Measurements from ENCODE around the gene VRK2. TPM values are rescaled to one million over a fixed set of nuclear protein-coding genes. Genes with fewer than 3 reads are reported as not detected.

VRK2 gene
- total RNA-seq, 2 experiments from 2014 or later: 17.2 to 22.7 TPM

- CTCF ChIA-PET (ENCODE audit: unreplicated experiment): no interaction called here
- Histone ChIP-seq H3K4me1 (ENCODE audit: insufficient read depth, low read length, poor library complexity, severe bottlenecking) (no peaks in the 10 kb centered on the region), H3K9me2 (ENCODE audit: insufficient read depth, low read length) (no peaks in the 10 kb centered on the region), H3K4me2 (ENCODE audit: low read length) (no peak overlapping the region), H3K9me3 (ENCODE audit: low read length) (no peaks in the 10 kb centered on the region; the same call in 1 of the 2 replicates), H3K36me3 (ENCODE audit: insufficient read depth, low read length) (peaks cover 30% of the 10 kb centered on the region), H4K20me1 (ENCODE audit: insufficient read depth, low read length) (no peaks in the 10 kb centered on the region), H3K27ac (ENCODE audit: low read depth, low read length, poor library complexity, severe bottlenecking) (no peak overlapping the region), H3K4me3 (ENCODE audit: low read depth, low read length, poor library complexity, severe bottlenecking) (no peak overlapping the region), H3K79me2 (ENCODE audit: insufficient read depth, low read depth, low read length) (no peaks in the 10 kb centered on the region), H2AFZ (ENCODE audit: low read length) (no peak overlapping the region)
- TF ChIP-seq EZH2phosphoT487 (IDR thresholded peaks at IDR 0.05; ENCODE audit: borderline replicate concordance, low read depth, low read length): no peak
- TF ChIP-seq CTCF (conservative IDR thresholded peaks at IDR 0.05; ENCODE audit: low read length): no peak
- POLR2A ChIA-PET: interaction anchor here (0.9 kb wide), 1 partner anchor 28 kb away, joined by 3 read pairs; no protein-coding TSS in a partner anchor
- BruUV-seq (replicated peaks): no TSS peak
- intact Hi-C loops (cut with micrococcal nuclease; ENCODE audit: unreplicated experiment): no loop called here
- no peak for DNase-seq (ENCODE audit: low spot score)
Observed at GRCh38 chr2:58206785-58207184, 160.2 kb downstream of the VRK2 start.

GRCh38 chr2:58207189-58207588 lies 160.6 kb downstream of the VRK2 start:
- CTCF ChIA-PET (ENCODE audit: unreplicated experiment): no interaction called here
- TF ChIP-seq CTCF (conservative IDR thresholded peaks at IDR 0.05; ENCODE audit: low read length) (no peak), EZH2phosphoT487 (IDR thresholded peaks at IDR 0.05; ENCODE audit: borderline replicate concordance, low read depth, low read length) (no peak)

More at GRCh38 chr2:58207189-58207588, 160.6 kb downstream of the VRK2 start:
- DNase-seq (ENCODE audit: low spot score): no peak
- H3K4me2 ChIP-seq (ENCODE audit: low read length): no peak overlapping the region
- no peak overlapping the region for H3K27ac ChIP-seq (ENCODE audit: low read depth, low read length, poor library complexity, severe bottlenecking)
- POLR2A ChIA-PET: no interaction called here
- no peaks in the 10 kb centered on the region for H3K9me2 ChIP-seq (ENCODE audit: insufficient read depth, low read length)
- intact Hi-C loops (cut with micrococcal nuclease; ENCODE audit: unreplicated experiment): no loop called here
- H2AFZ ChIP-seq (ENCODE audit: low read length): no peak overlapping the region
- H3K4me1 ChIP-seq (ENCODE audit: insufficient read depth, low read length, poor library complexity, severe bottlenecking): no peaks in the 10 kb centered on the region
- peaks cover under 1% of the 10 kb centered on the region; the same call in 1 of the 2 replicates for H3K9me3 ChIP-seq (ENCODE audit: low read length)
- no peak overlapping the region for H3K4me3 ChIP-seq (ENCODE audit: low read depth, low read length, poor library complexity, severe bottlenecking)
- peaks cover 31% of the 10 kb centered on the region for H3K36me3 ChIP-seq (ENCODE audit: insufficient read depth, low read length)
- no TSS peak for BruUV-seq (replicated peaks)
- no peaks in the 10 kb centered on the region for H3K79me2 ChIP-seq (ENCODE audit: insufficient read depth, low read depth, low read length)
- no peaks in the 10 kb centered on the region for H4K20me1 ChIP-seq (ENCODE audit: insufficient read depth, low read length)

Other genes with a start within 250 kb of the VRK2 start
- gene FANCL, start 194.5 kb downstream of the VRK2 start, total RNA-seq (2014; rRNA removed; shearing (Covaris generic)): 33.0 and 36.9 TPM in 2 replicates
- 32.8 and 33.9 TPM in 2 replicates for gene FANCL, start 194.5 kb downstream of the VRK2 start, total RNA-seq (2022)

Measured in OCI-LY7 (cell line).